ENCODE data around the gene TMX2. TPM values are rescaled to one million over a fixed set of nuclear protein-coding genes. Genes with fewer than 3 reads are reported as not detected.

The TMX2 gene
- total RNA-seq, 1 donor from 2014 or later: 44.8 TPM

GRCh38 chr11:57771365-57771764 lies 59.0 kb downstream of the TMX2 start:
- no peak for DNase-seq

GRCh38 chr11:57772562-57772961 lies 60.2 kb downstream of the TMX2 start:
- DNase-seq: no peak

- DNase-seq: no peak
These were observed 60.7 kb downstream of the TMX2 start for GRCh38 chr11:57773026-57773598.

GRCh38 chr11:57775491-57775890 lies 63.1 kb downstream of the TMX2 start:
- peak; percentile 74 for DNase-seq

GRCh38 chr11:57776031-57776521 lies 63.7 kb downstream of the TMX2 start:
- peak; percentile 92 for DNase-seq

GRCh38 chr11:57776577-57777210 lies 64.3 kb downstream of the TMX2 start:
- DNase-seq: no peak

- DNase-seq: peak; percentile 77
These were observed 65.5 kb downstream of the TMX2 start for GRCh38 chr11:57777969-57778317.

- peak; percentile 99 for DNase-seq
These were observed 66.1 kb downstream of the TMX2 start for GRCh38 chr11:57778318-57779037.

GRCh38 chr11:57779276-57779675 lies 66.9 kb downstream of the TMX2 start:
- DNase-seq: peak; percentile 80

- peak; percentile 58 for DNase-seq
These were observed 69.1 kb downstream of the TMX2 start for GRCh38 chr11:57781529-57781943.

- no peak for DNase-seq
These were observed 72.7 kb downstream of the TMX2 start for GRCh38 chr11:57785072-57785471.

GRCh38 chr11:57786436-57786835 lies 74.0 kb downstream of the TMX2 start:
- no peak for DNase-seq

- no peak for DNase-seq
These were observed 74.7 kb downstream of the TMX2 start for GRCh38 chr11:57787006-57787604.

GRCh38 chr11:57787920-57788702 lies 75.7 kb downstream of the TMX2 start:
- no peak for DNase-seq

GRCh38 chr11:57788703-57789088 lies 76.3 kb downstream of the TMX2 start:
- DNase-seq: no peak

Other genes starting within 250 kb of the TMX2 start
- gene SLC43A1, start 196.9 kb upstream of the TMX2 start, total RNA-seq: 16.7 and 18.4 TPM in 2 replicates
- 28.1 and 39.8 TPM in 2 replicates for gene TIMM10, start 181.8 kb upstream of the TMX2 start, total RNA-seq
- not detected in 2 replicates for gene SMTNL1, start 175.0 kb upstream of the TMX2 start, total RNA-seq
- 37.4 and 41.5 TPM in 2 replicates for gene UBE2L6, start 144.9 kb upstream of the TMX2 start, total RNA-seq
- gene SERPING1, start 114.9 kb upstream of the TMX2 start, total RNA-seq: 0.19 and 0.85 TPM in 2 replicates
- 0.05 TPM in 1 of 2 replicates, not detected in the other for gene YPEL4, start 62.7 kb upstream of the TMX2 start, total RNA-seq
- gene CLP1, start 54.8 kb upstream of the TMX2 start, total RNA-seq: 24.6 and 26.5 TPM in 2 replicates
- gene ZDHHC5, start 44.5 kb upstream of the TMX2 start, total RNA-seq: 34.0 and 55.9 TPM in 2 replicates
- gene MED19, start 378 bp upstream of the TMX2 start, total RNA-seq: 13.1 and 17.6 TPM in 2 replicates
- 73.2 and 139 TPM in 2 replicates for gene SELENOH, start 28.9 kb downstream of the TMX2 start, total RNA-seq
- not detected in 2 replicates for gene BTBD18, start 39.2 kb downstream of the TMX2 start, total RNA-seq
- 298 and 352 TPM in 2 replicates for gene CTNND1, start 49.2 kb downstream of the TMX2 start, total RNA-seq